PC-9 (cell line): Measurements from ENCODE around the gene STK38L. TPM values are rescaled to one million over a fixed set of nuclear protein-coding genes. Genes with fewer than 3 reads are reported as not detected.

ENCODE experiments used
- BruUV-seq: library from RNA; stranded (reverse); fragments of 400-500 nt; replicated peaks from 2 replicates; lab custom pipeline; 2021; lab: Mats Ljungman, UMichigan
- CTCF ChIA-PET: fragments of 300-600 bp; sonication (Branson Sonifier 250); formaldehyde crosslinking; loops from one replicate; lab custom pipeline; 2022; ENCODE audit warnings: antibody characterized with exemption; lab: Charles Lee
- POLR2A ChIA-PET: fragments of 300-600 bp; sonication (Branson Sonifier 250); formaldehyde crosslinking; loops from one replicate; lab custom pipeline; 2022; ENCODE audit warnings: antibody characterized with exemption; ENCODE audit not compliant: unreplicated experiment; lab: Charles Lee
- DNase-seq, 2 experiments: peaks; one replicate each; pipeline versions ENCODE4 v3.0.0 to v3.0.0-alpha.2; 2015 to 2022; ENCODE audit warnings: mixed read lengths in 1 of 2
- H2AFZ ChIP-seq: fragments of 200-600 bp; sonication (generic); 2 replicates; pipeline ENCODE4 v1.8.1; 2017; ENCODE audit warnings: antibody characterized with exemption
- H3F3A ChIP-seq: fragments of 200-600 bp; sonication (generic); 2 replicates; pipeline ENCODE4 v1.8.1; 2017; ENCODE audit warnings: antibody characterized with exemption, mild to moderate bottlenecking, low read depth; ENCODE audit not compliant: insufficient read depth
- H3K27ac ChIP-seq: fragments of 200-600 bp; sonication (generic); 2 replicates; pipeline ENCODE4 v1.6.1; 2016; ENCODE audit warnings: mixed run types
- H3K27me3 ChIP-seq: fragments of 200-600 bp; sonication (generic); 2 replicates; pipeline ENCODE4 v1.6.1; 2016; ENCODE audit warnings: low read depth, mixed run types; ENCODE audit not compliant: insufficient read depth
- H3K36me3 ChIP-seq: fragments of 200-600 bp; sonication (generic); 2 replicates; pipeline ENCODE4 v1.6.1; 2016; ENCODE audit warnings: low read depth, mixed run types
- H3K4me1 ChIP-seq: fragments of 200-600 bp; sonication (generic); replicated peaks from 2 replicates; pipeline ENCODE4 v1.6.1; 2016; ENCODE audit warnings: mixed run types; ENCODE audit not compliant: insufficient read depth
- H3K4me2 ChIP-seq: fragments of 200-600 bp; sonication (generic); 2 replicates; pipeline ENCODE4 v1.6.1; 2017; ENCODE audit warnings: mixed run types
- H3K4me3 ChIP-seq: fragments of 200-600 bp; sonication (generic); 2 replicates; pipeline ENCODE4 v1.6.1; 2016; ENCODE audit warnings: mixed run types
- H3K79me2 ChIP-seq: fragments of 200-600 bp; sonication (generic); 2 replicates; pipeline ENCODE4 v1.6.1; 2017; ENCODE audit warnings: low read depth, mixed run types
- H3K9me2 ChIP-seq: fragments of 200-600 bp; sonication (generic); 2 replicates; pipeline ENCODE4 v1.8.1; 2017; ENCODE audit warnings: mild to moderate bottlenecking; ENCODE audit not compliant: insufficient read depth
- H3K9me3 ChIP-seq: fragments of 200-600 bp; sonication (generic); 2 replicates; pipeline ENCODE4 v1.8.1; 2016; ENCODE audit warnings: low read depth; ENCODE audit not compliant: insufficient read depth
- H4K20me1 ChIP-seq: fragments of 200-600 bp; sonication (generic); 2 replicates; pipeline ENCODE4 v1.8.1; 2017; ENCODE audit not compliant: insufficient read depth
- CTCF ChIP-seq: fragments of 200-600 bp; sonication (generic); conservative IDR thresholded peaks from 2 replicates; pipeline ENCODE4 v1.6.1; 2017; ENCODE audit warnings: mixed run types, antibody characterized with exemption, mild to moderate bottlenecking, moderate library complexity
- EZH2 ChIP-seq: fragments of 200-600 bp; sonication (generic); IDR thresholded peaks from 2 replicates; pipeline ENCODE4 v1.8.0; 2017; ENCODE audit warnings: antibody characterized with exemption, low read depth
- intact Hi-C: fragments of 100-400 bp; cut with micrococcal nuclease; formaldehyde crosslinking; loops from one replicate; pipeline ENCODE4 v1.10.0; 2022; ENCODE audit not compliant: unreplicated experiment
- total RNA-seq: library from RNA; stranded (reverse); gene quantifications from 2 replicates; pipeline ENCODE4 v1.2.3, GENCODE V29; 2021

The STK38L gene
- total RNA-seq, 1 experiment from 2014 or later: 34.7 TPM

GRCh38 chr12:27210187-27210586, 33.9 kb upstream of the STK38L start:
- H3K27ac ChIP-seq: no peak overlapping the region
- no peaks in the 10 kb centered on the region for H3K27me3 ChIP-seq
- no peaks in the 10 kb centered on the region for H3K9me2 ChIP-seq
- peaks cover 4% of the 10 kb centered on the region; the same call in 1 of the 2 replicates for H3K9me3 ChIP-seq
- H3K4me1 ChIP-seq: no peaks in the 10 kb centered on the region
- intact Hi-C loops: no loop called here
- no peak overlapping the region for H2AFZ ChIP-seq
- ChIA-PET CTCF (no interaction called here), POLR2A (no interaction called here)
- H3F3A ChIP-seq: no peaks in the 10 kb centered on the region
- TF ChIP-seq EZH2 (no peak), CTCF (no peak)
- H3K36me3 ChIP-seq: no peaks in the 10 kb centered on the region
- no peak overlapping the region for H3K4me2 ChIP-seq
- no peak overlapping the region for H3K4me3 ChIP-seq
- H4K20me1 ChIP-seq: no peaks in the 10 kb centered on the region
- no peak for DNase-seq
- BruUV-seq: no TSS peak
- no peaks in the 10 kb centered on the region for H3K79me2 ChIP-seq

GRCh38 chr12:27212861-27213260, 31.2 kb upstream of the STK38L start:
- POLR2A ChIA-PET: no interaction called here
- no peaks in the 10 kb centered on the region for H3K36me3 ChIP-seq

GRCh38 chr12:27213304-27213703, 30.8 kb upstream of the STK38L start:
- no peaks in the 10 kb centered on the region for H3K4me1 ChIP-seq
- TF ChIP-seq EZH2 (no peak), CTCF (no peak)
- no peaks in the 10 kb centered on the region for H3F3A ChIP-seq
- no peak overlapping the region for H3K4me3 ChIP-seq
- no peaks in the 10 kb centered on the region for H3K79me2 ChIP-seq
- H3K9me3 ChIP-seq: peaks cover 4% of the 10 kb centered on the region; the same call in 1 of the 2 replicates
- no peak for DNase-seq
- H3K27ac ChIP-seq: no peak overlapping the region
- ChIA-PET POLR2A (no interaction called here), CTCF (no interaction called here)
- no peak overlapping the region for H3K4me2 ChIP-seq
- no peaks in the 10 kb centered on the region for H3K27me3 ChIP-seq
- intact Hi-C loops: no loop called here
- no peak overlapping the region for H2AFZ ChIP-seq
- no peaks in the 10 kb centered on the region for H4K20me1 ChIP-seq
- H3K9me2 ChIP-seq: no peaks in the 10 kb centered on the region
- BruUV-seq: no TSS peak
- no peaks in the 10 kb centered on the region for H3K36me3 ChIP-seq

More at GRCh38 chr12:27212861-27213260, 31.2 kb upstream of the STK38L start:
- Histone ChIP-seq H3F3A (no peaks in the 10 kb centered on the region), H3K27me3 (no peaks in the 10 kb centered on the region), H3K4me1 (no peaks in the 10 kb centered on the region), H3K27ac (no peak overlapping the region), H3K79me2 (no peaks in the 10 kb centered on the region), H3K4me3 (no peak overlapping the region), H3K9me2 (no peaks in the 10 kb centered on the region), H3K9me3 (peaks cover 4% of the 10 kb centered on the region; the same call in 1 of the 2 replicates), H4K20me1 (no peaks in the 10 kb centered on the region), H3K4me2 (no peak overlapping the region), H2AFZ (no peak overlapping the region)
- CTCF ChIA-PET: no interaction called here
- intact Hi-C loops: no loop called here
- no peak for DNase-seq
- no TSS peak for BruUV-seq
- no peak for TF ChIP-seq CTCF
- no peak for TF ChIP-seq EZH2
